ENCODE data around the gene TMEM121.

- TF ChIP-seq CTCF (IDR thresholded peaks at IDR 0.05) (no peak), POLR2AphosphoS5 (IDR thresholded peaks at IDR 0.05) (no peak), EP300 (IDR thresholded peaks at IDR 0.05; ENCODE audit: low read depth) (no peak)
Measured at GRCh38 chr14:105499256-105500035, 26.9 kb upstream of the TMEM121 start.
